IMR-90 (cell line): ENCODE measurements around the gene MTCP1. TPM values are rescaled to one million over a fixed set of nuclear protein-coding genes. Genes with fewer than 3 reads are reported as not detected.

Experiments
- ATAC-seq: fragments of 200-7000 bp; cut with Tn5 transposase; 2 replicates; pipeline ENCODE4 v1.9.1; 2020; ENCODE audit warnings: low read depth, mild to moderate bottlenecking, moderate library complexity
- BruUV-seq: library from RNA; stranded (reverse); fragments of 400-500 nt; replicated peaks from 2 replicates; lab custom pipeline; 2021; lab: Mats Ljungman, UMichigan
- CTCF ChIA-PET: fragments of 300-600 bp; formaldehyde crosslinking; extraction: SDS; loops from one replicate; lab custom pipeline; 2021; ENCODE audit warnings: antibody characterized with exemption; lab: Yijun Ruan, JAX
- POLR2A ChIA-PET: fragments of 300-600 bp; sonication (Branson Sonifier 250); formaldehyde crosslinking; loops from one replicate; lab custom pipeline; 2022; ENCODE audit warnings: antibody characterized with exemption; ENCODE audit not compliant: unreplicated experiment; lab: Charles Lee
- DNase-seq: peaks from one replicate; pipeline ENCODE4 v3.0.0; 2013
- H2AFZ ChIP-seq: replicated peaks from 2 replicates; pipeline ENCODE3; 2013; ENCODE audit warnings: low read length, mild to moderate bottlenecking; ENCODE audit not compliant: poor library complexity
- H2AK5ac ChIP-seq: 2 replicates; pipeline ENCODE4 v1.6.1; 2013; ENCODE audit warnings: low read depth, low read length, inconsistent platforms
- H2AK9ac ChIP-seq: replicated peaks from 2 replicates; pipeline ENCODE3; 2013; ENCODE audit warnings: mild to moderate bottlenecking, low read depth, low read length, moderate library complexity; ENCODE audit not compliant: poor library complexity
- H2BK120ac ChIP-seq: 2 replicates; pipeline ENCODE4 v1.6.1; 2013; ENCODE audit warnings: low read depth, low read length, inconsistent platforms
- H2BK15ac ChIP-seq: 3 replicates; pipeline ENCODE4 v1.6.1; 2013; ENCODE audit warnings: low read depth, low read length, inconsistent platforms
- H2BK20ac ChIP-seq: 2 replicates; pipeline ENCODE4 v1.6.1; 2013; ENCODE audit warnings: low read depth, mild to moderate bottlenecking, inconsistent platforms, low read length, moderate library complexity
- H2BK5ac ChIP-seq: 2 replicates; pipeline ENCODE4 v1.6.1; 2013; ENCODE audit warnings: mild to moderate bottlenecking, low read depth, low read length, inconsistent platforms; ENCODE audit not compliant: poor library complexity, severe bottlenecking
- H3K14ac ChIP-seq: replicated peaks from 2 replicates; pipeline ENCODE4 v1.6.1; 2013; ENCODE audit warnings: low read depth, low read length, inconsistent platforms
- H3K18ac ChIP-seq: 2 replicates; pipeline ENCODE4 v1.6.1; 2013; ENCODE audit warnings: low read depth, low read length, control low read depth
- H3K23ac ChIP-seq: 2 replicates; pipeline ENCODE4 v1.6.1; 2013; ENCODE audit warnings: low read depth, low read length, inconsistent platforms
- H3K27ac ChIP-seq: 2 replicates; pipeline ENCODE4 v1.5.1; 2013; ENCODE audit warnings: mild to moderate bottlenecking, control low read depth, low read length; ENCODE audit not compliant: insufficient read depth
- H3K27me3 ChIP-seq: 2 replicates; pipeline ENCODE4 v1.6.1; 2013; ENCODE audit warnings: low read length; ENCODE audit not compliant: control insufficient read depth, insufficient read depth
- H3K36me3 ChIP-seq: 2 replicates; pipeline ENCODE4 v1.6.1; 2013; ENCODE audit warnings: low read length, mixed read lengths; ENCODE audit not compliant: control insufficient read depth, insufficient read depth
- H3K4ac ChIP-seq: 2 replicates; pipeline ENCODE4 v1.6.1; 2013; ENCODE audit warnings: low read depth, low read length, inconsistent platforms
- H3K4me1 ChIP-seq: 2 replicates; pipeline ENCODE4 v1.6.1; 2013; ENCODE audit warnings: low read length, mixed read lengths; ENCODE audit not compliant: control insufficient read depth, insufficient read depth
- H3K4me2 ChIP-seq: 2 replicates; pipeline ENCODE4 v1.6.1; 2013; ENCODE audit warnings: low read depth, mild to moderate bottlenecking, control low read depth, low read length, moderate library complexity
- H3K4me3 ChIP-seq: 2 replicates; pipeline ENCODE4 v1.5.1; 2013; ENCODE audit warnings: low read depth, mild to moderate bottlenecking, control low read depth, low read length, moderate library complexity; ENCODE audit not compliant: insufficient read depth
- H3K56ac ChIP-seq: 2 replicates; pipeline ENCODE4 v1.6.1; 2013; ENCODE audit warnings: low read length, inconsistent platforms; ENCODE audit not compliant: insufficient read depth; ENCODE audit errors: extremely low read depth
- H3K79me1 ChIP-seq, 2 experiments: 2 replicates each; pipeline ENCODE4 v1.6.1; 2013; ENCODE audit warnings: low read length in 2 of 2, inconsistent platforms in 1 of 2, low read depth in 1 of 2
- H3K9ac ChIP-seq: 2 replicates; pipeline ENCODE4 v1.6.1; 2013; ENCODE audit warnings: low read depth, low read length, control low read depth
- H3K9me1 ChIP-seq: 2 replicates; pipeline ENCODE4 v1.6.1; 2013; ENCODE audit warnings: low read length, inconsistent platforms; ENCODE audit not compliant: insufficient read depth
- H3K9me3 ChIP-seq: 2 replicates; pipeline ENCODE4 v1.6.1; 2013; ENCODE audit warnings: low read length; ENCODE audit not compliant: control insufficient read depth, insufficient read depth
- H4K20me1 ChIP-seq: 2 replicates; pipeline ENCODE4 v1.6.1; 2013; ENCODE audit warnings: low read length, inconsistent platforms; ENCODE audit not compliant: insufficient read depth
- H4K5ac ChIP-seq: 2 replicates; pipeline ENCODE4 v1.6.1; 2013; ENCODE audit warnings: mild to moderate bottlenecking, low read depth, low read length, control low read depth
- H4K8ac ChIP-seq, 2 experiments: 2 replicates each; pipeline ENCODE4 v1.6.1; 2013; ENCODE audit warnings: low read depth in 2 of 2, low read length in 2 of 2, control low read depth in 1 of 2, inconsistent platforms in 1 of 2
- H4K91ac ChIP-seq: 2 replicates; pipeline ENCODE4 v1.6.1; 2013; ENCODE audit warnings: low read depth, low read length, inconsistent platforms; ENCODE audit not compliant: insufficient read depth
- CHD1 ChIP-seq: IDR thresholded peaks from 2 replicates; pipeline ENCODE4 v1.6.1; 2012; ENCODE audit warnings: low read depth, low read length, improper control_type of control experiment
- RAD21 ChIP-seq: IDR thresholded peaks from 2 replicates; pipeline ENCODE4 v1.6.1; 2012; ENCODE audit warnings: low read length, improper control_type of control experiment
- SMC3 ChIP-seq: fragments of 150-350 bp; IDR thresholded peaks from 2 replicates; pipeline ENCODE4 v1.6.1; 2016; ENCODE audit warnings: low read depth, mild to moderate bottlenecking, antibody characterized with exemption, low read length, moderate library complexity
- WGBS, 2 experiments: methylation state at CpG; one replicate each; pipeline versions ENCODE4 v1.1.5 to v1.1.7; 2013; ENCODE audit warnings: missing lambda C conversion rate in 2 of 2; ENCODE audit not compliant: insufficient read length in 1 of 2; ENCODE audit errors: extremely low coverage in 2 of 2; 5-methylcytosine and 5-hydroxymethylcytosine counted together
- dilution Hi-C: fragments of 300-500 bp; cut with HindIII; formaldehyde crosslinking; loops from one replicate; pipeline ENCODE4 v1.14.3; 2018; ENCODE audit warnings: low sequenced_read_pairs; ENCODE audit not compliant: unreplicated experiment
- in situ Hi-C: fragments of 300-500 bp; cut with MboI; formaldehyde crosslinking; loops from 3 replicates; pipeline ENCODE4 v1.14.3; 2019; ENCODE audit warnings: low sequenced_read_pairs, inconsistent platforms, mixed read lengths
- intact Hi-C: fragments of 100-400 bp; cut with micrococcal nuclease; formaldehyde crosslinking; loops from 2 replicates; pipeline ENCODE4 v1.10.0; 2022
- polyA plus RNA-seq, 3 experiments: library from polyadenylated mRNA; depleted of rRNA; stranded (reverse); fragments of >200 nt; gene quantifications; 2 replicates each; pipeline ENCODE4 v1.2.3, GENCODE V29; 2012; ENCODE audit warnings: low replicate concordance in 1 of 3
- total RNA-seq: library from RNA; depleted of rRNA; stranded (reverse); fragments of >200 nt; gene quantifications from 2 replicates; pipeline ENCODE4 v1.2.3, GENCODE V29; 2012
- TF ChIP-seq, protein P1 (sequence below): conservative IDR thresholded peaks from 2 replicates; pipeline ENCODE4 v1.5.1; 2012; ENCODE audit warnings: mild to moderate bottlenecking, low read depth, low read length, improper control_type of control experiment

MTCP1 gene
- total and polyA plus RNA-seq, 2 of the 4 experiments (the other 2 are of a cell fraction): 0.54 to 4.2 TPM

DNA sequence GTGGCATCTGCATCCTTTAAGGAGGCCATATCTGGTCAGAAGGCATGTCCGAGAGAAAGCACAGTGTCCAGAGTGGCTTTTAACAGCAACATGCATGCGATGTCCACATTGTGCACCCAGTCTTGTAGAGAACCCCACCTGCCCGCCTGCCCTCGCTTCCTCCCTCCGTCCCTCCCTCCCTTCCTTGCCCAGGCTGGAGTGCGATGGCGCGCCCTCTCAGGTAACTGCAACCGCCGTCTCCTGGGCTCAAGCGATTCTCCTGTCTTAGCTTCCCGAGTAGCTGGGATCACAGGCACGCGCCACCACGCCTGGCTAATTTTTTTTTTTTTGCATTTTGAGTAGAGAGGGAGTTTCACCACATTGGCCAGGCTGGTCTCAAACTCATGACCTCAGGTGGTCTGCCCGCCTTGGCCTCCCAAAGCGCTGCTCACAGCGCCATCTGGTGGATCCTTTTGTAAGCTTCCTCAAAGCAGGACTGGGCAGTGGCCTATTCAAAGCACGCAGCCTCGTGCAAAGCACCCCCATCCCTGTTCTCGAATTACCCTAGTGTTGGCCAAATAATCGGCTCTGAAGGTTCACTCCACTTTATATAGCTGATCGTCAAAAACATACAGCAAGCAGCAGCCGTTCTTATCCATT lies 15.4 kb upstream of the MTCP1 start:
- H3K9me3 ChIP-seq: peaks cover 2% of the 10 kb centered on the region; the same call in 1 of the 2 replicates
- ATAC-seq (peak; percentile 32), DNase-seq (peak; percentile 12)
- no peak overlapping the region for H2BK120ac ChIP-seq
- H3K23ac ChIP-seq: no peak overlapping the region
- H3K27me3 ChIP-seq: no peaks in the 10 kb centered on the region
- in situ Hi-C loops: no loop called here
- no peak overlapping the region for H2AK9ac ChIP-seq
- H2AK5ac ChIP-seq: no peak overlapping the region
- no peak overlapping the region for H3K4me2 ChIP-seq
- no peak overlapping the region for H2BK20ac ChIP-seq
- no peak overlapping the region for H3K9ac ChIP-seq
- H2BK5ac ChIP-seq: no peak overlapping the region
- no peak overlapping the region for H3K4me3 ChIP-seq
- H3K9me1 ChIP-seq: no peaks in the 10 kb centered on the region
- H4K8ac ChIP-seq: no peak overlapping the region
- no peak overlapping the region for H3K4ac ChIP-seq
- dilution Hi-C loops: no loop called here
- no peak overlapping the region for H3K18ac ChIP-seq
- H4K91ac ChIP-seq: no peak overlapping the region
- no peak overlapping the region for H2AFZ ChIP-seq
- H3K4me1 ChIP-seq: no peaks in the 10 kb centered on the region
- TF ChIP-seq, protein P1, sequence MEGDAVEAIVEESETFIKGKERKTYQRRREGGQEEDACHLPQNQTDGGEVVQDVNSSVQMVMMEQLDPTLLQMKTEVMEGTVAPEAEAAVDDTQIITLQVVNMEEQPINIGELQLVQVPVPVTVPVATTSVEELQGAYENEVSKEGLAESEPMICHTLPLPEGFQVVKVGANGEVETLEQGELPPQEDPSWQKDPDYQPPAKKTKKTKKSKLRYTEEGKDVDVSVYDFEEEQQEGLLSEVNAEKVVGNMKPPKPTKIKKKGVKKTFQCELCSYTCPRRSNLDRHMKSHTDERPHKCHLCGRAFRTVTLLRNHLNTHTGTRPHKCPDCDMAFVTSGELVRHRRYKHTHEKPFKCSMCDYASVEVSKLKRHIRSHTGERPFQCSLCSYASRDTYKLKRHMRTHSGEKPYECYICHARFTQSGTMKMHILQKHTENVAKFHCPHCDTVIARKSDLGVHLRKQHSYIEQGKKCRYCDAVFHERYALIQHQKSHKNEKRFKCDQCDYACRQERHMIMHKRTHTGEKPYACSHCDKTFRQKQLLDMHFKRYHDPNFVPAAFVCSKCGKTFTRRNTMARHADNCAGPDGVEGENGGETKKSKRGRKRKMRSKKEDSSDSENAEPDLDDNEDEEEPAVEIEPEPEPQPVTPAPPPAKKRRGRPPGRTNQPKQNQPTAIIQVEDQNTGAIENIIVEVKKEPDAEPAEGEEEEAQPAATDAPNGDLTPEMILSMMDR: peak; percentile 43
- TF ChIP-seq SMC3 (peak; percentile 40), RAD21 (peak; percentile 46), CHD1 (no peak)
- no peaks in the 10 kb centered on the region for H4K20me1 ChIP-seq
- WGBS, 2 experiments: 84% methylated on average over 6 of the region's 24 CpGs; no CpG with 5 or more reads in 1 of the 2 experiments
- ChIA-PET POLR2A (no interaction called here), CTCF (interaction anchor here (0.6 to 0.8 kb wide), 3 partner anchors 11 to 359 kb away, joined by 3 to 4 read pairs (median 4); no protein-coding TSS in a partner anchor)
- no peak overlapping the region for H3K56ac ChIP-seq
- H3K79me1 ChIP-seq: no peaks in the 10 kb centered on the region
- peaks cover 9% of the 10 kb centered on the region for H3K36me3 ChIP-seq
- H3K27ac ChIP-seq: no peak overlapping the region
- no peak overlapping the region for H2BK15ac ChIP-seq
- BruUV-seq: no TSS peak
- no peak overlapping the region for H4K5ac ChIP-seq
- intact Hi-C loops: loop anchor here (1.0 kb wide), 1 partner anchor 105 kb away; no protein-coding TSS in a partner anchor
- no peak overlapping the region for H3K14ac ChIP-seq
